ENCODE data around the gene PLGLB1.
"Not testable (repeated sequence)": the region's sequence is repeated elsewhere in the genome, so short reads cannot be mapped to it uniquely, and the experiment has no call there.

The PLGLB1 gene

GRCh38 chr2:87021744-87022143, at the start of gene PLGLB1:
PLGLB1 (minus strand) TSS chr2:87021844; CDS start chr2:87021783, 61 bp downstream.
- DNase-seq (ENCODE audit: low read depth, low spot score), result not testable (repeated sequence)

- DNase-seq (ENCODE audit: low read depth, low spot score), result not testable (repeated sequence)
Measured at GRCh38 chr2:87064305-87064704, 42.7 kb upstream of the PLGLB1 start.

GRCh38 chr2:87063431-87063830, 41.8 kb upstream of the PLGLB1 start:
- DNase-seq (ENCODE audit: low read depth, low spot score), result not testable (repeated sequence)

GRCh38 chr2:87061519-87061918, 39.9 kb upstream of the PLGLB1 start:
- DNase-seq (ENCODE audit: low read depth, low spot score), result not testable (repeated sequence)

GRCh38 chr2:87057606-87058005, 36.0 kb upstream of the PLGLB1 start:
- DNase-seq (ENCODE audit: low read depth, low spot score), result not testable (repeated sequence)

- DNase-seq (ENCODE audit: low read depth, low spot score), result not testable (repeated sequence)
Measured at GRCh38 chr2:87056843-87057242, 35.2 kb upstream of the PLGLB1 start.

GRCh38 chr2:87056435-87056834, 34.8 kb upstream of the PLGLB1 start:
- not testable (repeated sequence) for DNase-seq (ENCODE audit: low read depth, low spot score)

GRCh38 chr2:87054375-87054774, 32.7 kb upstream of the PLGLB1 start:
- DNase-seq (ENCODE audit: low read depth, low spot score), result not testable (repeated sequence)

- DNase-seq (ENCODE audit: low read depth, low spot score), result not testable (repeated sequence)
Measured at GRCh38 chr2:87041321-87041978, 19.8 kb upstream of the PLGLB1 start.

GRCh38 chr2:87028607-87029006, 7.0 kb upstream of the PLGLB1 start:
- not testable (repeated sequence) for DNase-seq (ENCODE audit: low read depth, low spot score)

GRCh38 chr2:87026816-87027215, 5.2 kb upstream of the PLGLB1 start:
- not testable (repeated sequence) for DNase-seq (ENCODE audit: low read depth, low spot score)

GRCh38 chr2:87025927-87026326, 4.3 kb upstream of the PLGLB1 start:
- DNase-seq (ENCODE audit: low read depth, low spot score), result not testable (repeated sequence)

GRCh38 chr2:87023988-87024615, 2.5 kb upstream of the PLGLB1 start:
- DNase-seq (ENCODE audit: low read depth, low spot score), result not testable (repeated sequence)

- DNase-seq (ENCODE audit: low read depth, low spot score), result not testable (repeated sequence)
Measured at GRCh38 chr2:87021043-87021442, 601 bp downstream of the PLGLB1 start.

- not testable (repeated sequence) for DNase-seq (ENCODE audit: low read depth, low spot score)
Measured at GRCh38 chr2:87019053-87019452, 2.6 kb downstream of the PLGLB1 start.

- not testable (repeated sequence) for DNase-seq (ENCODE audit: low read depth, low spot score)
Measured at GRCh38 chr2:87014489-87015169, 7.0 kb downstream of the PLGLB1 start.

GRCh38 chr2:87004398-87004797, 17.2 kb downstream of the PLGLB1 start:
- not testable (repeated sequence) for DNase-seq (ENCODE audit: low read depth, low spot score)

All from activated naive CD8-positive, alpha-beta T cell treated with anti-CD3 and anti-CD28 coated beads, Interleukin-2, amount 50 U/mL, for 16 hours (primary cell).